Neuronal stem cell (in vitro differentiated cells): Measurements from ENCODE around the gene GNAS.

Experiments used
- DNase-seq: peaks from one replicate; pipeline ENCODE4 v3.0.0-alpha.2; 2013; ENCODE audit warnings: low spot score
- H2AFZ ChIP-seq: one replicate; pipeline ENCODE4 v1.6.1; 2013; ENCODE audit warnings: mild to moderate bottlenecking, low read length, inconsistent platforms
- H2AK5ac ChIP-seq: 2 replicates; pipeline ENCODE4 v1.6.1; 2013; ENCODE audit warnings: low read depth, mild to moderate bottlenecking, inconsistent platforms, low read length, moderate library complexity, mixed read lengths
- H2BK120ac ChIP-seq: 2 replicates; pipeline ENCODE4 v1.6.1; 2013; ENCODE audit warnings: low read depth, mild to moderate bottlenecking, inconsistent platforms, low read length, moderate library complexity, mixed read lengths
- H2BK12ac ChIP-seq: one replicate; pipeline ENCODE4 v1.6.1; 2013; ENCODE audit warnings: low read length, inconsistent platforms
- H2BK15ac ChIP-seq: 2 replicates; pipeline ENCODE4 v1.6.1; 2013; ENCODE audit warnings: mild to moderate bottlenecking, low read length, inconsistent platforms, mixed read lengths
- H2BK5ac ChIP-seq: one replicate; pipeline ENCODE4 v1.6.1; 2013; ENCODE audit warnings: inconsistent platforms, mild to moderate bottlenecking, low read length, moderate library complexity
- H3K14ac ChIP-seq: one replicate; pipeline ENCODE4 v1.6.1; 2013; ENCODE audit warnings: low read length, inconsistent platforms
- H3K18ac ChIP-seq: 2 replicates; pipeline ENCODE4 v1.6.1; 2013; ENCODE audit warnings: low read length, inconsistent platforms
- H3K23ac ChIP-seq: 2 replicates; pipeline ENCODE4 v1.6.1; 2013; ENCODE audit warnings: low read depth, mild to moderate bottlenecking, mixed read lengths, low read length, inconsistent platforms; ENCODE audit not compliant: poor library complexity
- H3K27ac ChIP-seq: replicated peaks from 3 replicates; pipeline ENCODE4 v1.5.1; 2013; ENCODE audit warnings: low read length, inconsistent platforms
- H3K27me3 ChIP-seq, 3 experiments: 2 replicates each; pipeline ENCODE4 v1.6.1; 2013; ENCODE audit warnings: low read length in 3 of 3, mild to moderate bottlenecking in 2 of 3, inconsistent platforms in 1 of 3, low read depth in 1 of 3, mixed read lengths in 1 of 3, moderate library complexity in 1 of 3; ENCODE audit not compliant: control insufficient read depth in 3 of 3, insufficient read depth in 3 of 3
- H3K36me3 ChIP-seq, 2 donors: replicated peaks in 1 of 2; 2 replicates each; pipeline ENCODE4 v1.6.1; 2013; ENCODE audit warnings: low read length in 2 of 2; ENCODE audit not compliant: control insufficient read depth in 2 of 2, insufficient read depth in 2 of 2
- H3K4ac ChIP-seq: 2 replicates; pipeline ENCODE4 v1.6.1; 2013; ENCODE audit warnings: inconsistent platforms, mild to moderate bottlenecking, low read length, moderate library complexity
- H3K4me1 ChIP-seq, 2 donors: 1 replicate in 1 of 2; 2 replicates in 1 of 2; pipeline ENCODE4 v1.6.1; 2013; ENCODE audit warnings: low read length in 2 of 2, low read depth in 1 of 2; ENCODE audit not compliant: control insufficient read depth in 2 of 2, insufficient read depth in 1 of 2
- H3K4me2 ChIP-seq: one replicate; pipeline ENCODE4 v1.6.1; 2013; ENCODE audit warnings: mild to moderate bottlenecking, low read length, inconsistent platforms; ENCODE audit not compliant: insufficient read depth, poor library complexity, severe bottlenecking
- H3K4me3 ChIP-seq, 2 donors: 2 replicates each; pipeline ENCODE4 v1.5.1; 2013; ENCODE audit warnings: low read length in 2 of 2, mild to moderate bottlenecking in 2 of 2, inconsistent platforms in 1 of 2, moderate library complexity in 1 of 2
- H3K79me1 ChIP-seq: one replicate; pipeline ENCODE4 v1.6.1; 2013; ENCODE audit warnings: low read depth, mild to moderate bottlenecking, inconsistent platforms, low read length, moderate library complexity
- H3K9ac ChIP-seq: one replicate; pipeline ENCODE4 v1.6.1; 2013; ENCODE audit warnings: mild to moderate bottlenecking, low read depth, low read length, inconsistent platforms; ENCODE audit not compliant: poor library complexity
- H3K9me3 ChIP-seq, 2 donors: replicated peaks in 1 of 2; 2 replicates each; pipeline versions ENCODE3 to v1.6.1; 2013; ENCODE audit warnings: low read length in 2 of 2, mild to moderate bottlenecking in 2 of 2, inconsistent platforms in 1 of 2, low read depth in 1 of 2, mixed read lengths in 1 of 2, moderate library complexity in 1 of 2; ENCODE audit not compliant: control insufficient read depth in 2 of 2, insufficient read depth in 1 of 2
- H4K8ac ChIP-seq: one replicate; pipeline ENCODE4 v1.6.1; 2013; ENCODE audit warnings: low read depth, mild to moderate bottlenecking, inconsistent platforms, low read length, moderate library complexity
- H4K91ac ChIP-seq: one replicate; pipeline ENCODE4 v1.6.1; 2013; ENCODE audit warnings: low read length, low read depth, mild to moderate bottlenecking, inconsistent platforms; ENCODE audit not compliant: poor library complexity
- WGBS, 2 donors: extraction: QIAGEN DNeasy Blood & Tissue Kit; methylation state at CpG; one replicate each; pipeline ENCODE4 v1.1.7; 2013; ENCODE audit warnings: missing lambda C conversion rate in 2 of 2, mixed read lengths in 1 of 2; ENCODE audit not compliant: insufficient read length in 2 of 2, insufficient replicate concordance in 1 of 2; ENCODE audit errors: extremely low coverage in 2 of 2; 5-methylcytosine and 5-hydroxymethylcytosine counted together

GNAS gene

GRCh38 chr20:58930496-58930895 lies 78.0 kb downstream of the GNAS start:
- H3K27me3 ChIP-seq: peaks cover 0 to 19% (median 0%) of the 10 kb centered on the region in 3 experiments
- no peak overlapping the region for H3K4ac ChIP-seq
- H2BK15ac ChIP-seq: no peak overlapping the region
- H3K27ac ChIP-seq: no peak overlapping the region
- no peak overlapping the region for H4K8ac ChIP-seq
- no peak overlapping the region for H2AFZ ChIP-seq
- DNase-seq: no peak
- H2BK120ac ChIP-seq: no peak overlapping the region
- H3K79me1 ChIP-seq: no peaks in the 10 kb centered on the region
- H3K4me2 ChIP-seq: no peak overlapping the region
- H3K14ac ChIP-seq: no peak overlapping the region
- no peak overlapping the region for H2BK12ac ChIP-seq
- H3K9ac ChIP-seq: no peak overlapping the region
- H3K18ac ChIP-seq: no peak overlapping the region
- peak overlapping the region; percentile 31 for H2AK5ac ChIP-seq
- peaks cover 0 to 4% of the 10 kb centered on the region in 2 donors for H3K9me3 ChIP-seq
- H3K4me3 ChIP-seq: no peak overlapping the region
- no peak overlapping the region for H2BK5ac ChIP-seq
- H4K91ac ChIP-seq: no peak overlapping the region
- H3K36me3 ChIP-seq: no peaks in the 10 kb centered on the region
- no peak overlapping the region for H3K23ac ChIP-seq
- no CpG with 5 or more reads among the region's 3 CpGs for WGBS, 2 donors
- peaks cover 2% of the 10 kb centered on the region in 2 donors for H3K4me1 ChIP-seq

GRCh38 chr20:58932170-58932569 lies 79.7 kb downstream of the GNAS start:
- Histone ChIP-seq H4K91ac (no peak overlapping the region), H3K36me3 (no peaks in the 10 kb centered on the region), H3K18ac (no peak overlapping the region), H3K27ac (no peak overlapping the region), H2AFZ (no peak overlapping the region), H3K79me1 (no peaks in the 10 kb centered on the region), H2AK5ac (no peak overlapping the region), H3K14ac (no peak overlapping the region), H3K4me2 (no peak overlapping the region), H3K4me1 (peaks cover 0 to 2% of the 10 kb centered on the region in 2 donors), H3K27me3 (peaks cover 0 to 19% (median 0%) of the 10 kb centered on the region in 3 experiments), H3K4ac (no peak overlapping the region), H3K9ac (no peak overlapping the region), H3K4me3 (no peak overlapping the region), H2BK12ac (no peak overlapping the region), H2BK120ac (no peak overlapping the region), H4K8ac (no peak overlapping the region), H2BK5ac (no peak overlapping the region), H2BK15ac (no peak overlapping the region), H3K9me3 (peaks cover 0 to 6% of the 10 kb centered on the region in 2 donors), H3K23ac (no peak overlapping the region)
- WGBS, 2 donors: no CpG with 5 or more reads among the region's 5 CpGs
- DNase-seq: no peak

- H3K4ac ChIP-seq: no peak overlapping the region
- H3K27me3 ChIP-seq: peaks cover 0 to 16% (median 0%) of the 10 kb centered on the region in 3 experiments
- WGBS, 2 donors: no CpG with 5 or more reads among the region's 2 CpGs
These were observed 85.6 kb downstream of the GNAS start for GRCh38 chr20:58938078-58938477.

GRCh38 chr20:58938541-58938940 lies 86.0 kb downstream of the GNAS start:
- no CpG with 5 or more reads among the region's 1 CpG for WGBS, 2 donors
- H3K9ac ChIP-seq: no peak overlapping the region
- H2BK5ac ChIP-seq: no peak overlapping the region
- no peak overlapping the region for H3K4me2 ChIP-seq
- H3K4me3 ChIP-seq: no peak overlapping the region
- H3K9me3 ChIP-seq: peaks cover 0 to 3% of the 10 kb centered on the region in 2 donors
- no peak overlapping the region for H2AK5ac ChIP-seq
- peaks cover 0 to 16% (median 0%) of the 10 kb centered on the region in 3 experiments for H3K27me3 ChIP-seq
- no peak for DNase-seq
- H3K27ac ChIP-seq: no peak overlapping the region
- H2BK15ac ChIP-seq: no peak overlapping the region
- no peak overlapping the region for H3K18ac ChIP-seq
- no peak overlapping the region for H3K23ac ChIP-seq
- H3K36me3 ChIP-seq: no peaks in the 10 kb centered on the region
- no peak overlapping the region for H3K4ac ChIP-seq
- H3K14ac ChIP-seq: no peak overlapping the region
- H2BK120ac ChIP-seq: no peak overlapping the region
- no peaks in the 10 kb centered on the region for H3K79me1 ChIP-seq
- H2BK12ac ChIP-seq: no peak overlapping the region
- no peaks in the 10 kb centered on the region for H3K4me1 ChIP-seq
- H2AFZ ChIP-seq: no peak overlapping the region
- H4K8ac ChIP-seq: no peak overlapping the region
- H4K91ac ChIP-seq: no peak overlapping the region

More at GRCh38 chr20:58938078-58938477, 85.6 kb downstream of the GNAS start:
- no peaks in the 10 kb centered on the region for H3K36me3 ChIP-seq
- H3K79me1 ChIP-seq: no peaks in the 10 kb centered on the region
- no peak overlapping the region for H4K8ac ChIP-seq
- H3K14ac ChIP-seq: no peak overlapping the region
- no peak overlapping the region for H3K9ac ChIP-seq
- peaks cover 0 to 3% of the 10 kb centered on the region in 2 donors for H3K9me3 ChIP-seq
- no peak overlapping the region for H3K23ac ChIP-seq
- no peak overlapping the region for H2BK15ac ChIP-seq
- no peak overlapping the region for H2AK5ac ChIP-seq
- H3K18ac ChIP-seq: no peak overlapping the region
- DNase-seq: no peak
- H2BK12ac ChIP-seq: no peak overlapping the region
- H3K27ac ChIP-seq: no peak overlapping the region
- H3K4me2 ChIP-seq: no peak overlapping the region
- no peak overlapping the region for H3K4me3 ChIP-seq
- H2AFZ ChIP-seq: no peak overlapping the region
- H2BK5ac ChIP-seq: no peak overlapping the region
- no peak overlapping the region for H2BK120ac ChIP-seq
- H4K91ac ChIP-seq: no peak overlapping the region
- H3K4me1 ChIP-seq: no peaks in the 10 kb centered on the region
